NCI-H345 treated with DMSO at 0.1 percent for 48 hours (cell line): Measurements from ENCODE around the gene NEK11.
A peak's percentile ranks its signal among the peaks of the same experiment; 100 is the strongest.
"Not testable (repeated sequence)": the region's sequence is repeated elsewhere in the genome, so short reads cannot be mapped to it uniquely, and the experiment has no call there.

Experiments
- DNase-seq: peaks from one replicate; lab custom pipeline; 2025; ENCODE audit not compliant: unreplicated experiment; lab: John Stamatoyannopoulos, UW

Gene NEK11

GRCh38 chr3:131036986-131037385 lies 10.3 kb downstream of the NEK11 start:
- no peak for DNase-seq

- DNase-seq: no peak
These were observed 11.6 kb downstream of the NEK11 start for GRCh38 chr3:131038326-131038725.

DNA sequence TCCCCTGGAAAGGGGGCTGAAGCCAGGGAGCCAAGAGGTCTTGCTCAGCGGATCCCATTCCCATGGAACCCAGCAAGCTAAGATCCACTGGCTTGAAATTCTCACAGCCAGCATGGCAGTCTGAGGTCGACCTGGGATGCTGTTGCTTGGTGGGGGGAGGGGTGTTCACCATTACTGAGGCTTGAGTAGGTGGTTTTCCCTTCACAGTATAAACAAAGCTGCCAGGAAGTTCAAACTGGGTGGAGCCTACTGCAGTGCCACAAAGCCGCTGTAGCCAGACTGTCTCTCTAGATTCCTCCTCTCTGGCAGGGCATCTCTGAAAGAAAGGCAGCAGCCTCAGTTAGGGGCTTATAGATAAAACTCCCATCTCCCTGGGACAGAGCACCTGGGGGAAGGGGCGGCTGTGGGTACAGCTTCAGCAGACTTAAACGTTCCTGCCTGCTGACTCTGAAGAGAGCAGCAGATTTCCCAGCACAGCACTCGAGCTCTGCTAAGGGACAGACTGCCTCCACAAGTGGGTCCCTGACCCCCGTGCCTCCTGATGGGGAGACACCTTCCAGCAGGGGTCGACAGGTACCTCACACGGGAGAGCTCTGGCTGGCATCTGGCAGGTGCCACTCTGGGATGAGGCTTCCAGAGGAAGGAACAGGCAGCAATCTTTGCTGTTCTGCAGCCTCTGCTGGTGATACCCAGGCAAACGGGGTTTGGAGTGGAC lies 15.8 kb downstream of the NEK11 start:
- DNase-seq: not testable (repeated sequence)

DNA sequence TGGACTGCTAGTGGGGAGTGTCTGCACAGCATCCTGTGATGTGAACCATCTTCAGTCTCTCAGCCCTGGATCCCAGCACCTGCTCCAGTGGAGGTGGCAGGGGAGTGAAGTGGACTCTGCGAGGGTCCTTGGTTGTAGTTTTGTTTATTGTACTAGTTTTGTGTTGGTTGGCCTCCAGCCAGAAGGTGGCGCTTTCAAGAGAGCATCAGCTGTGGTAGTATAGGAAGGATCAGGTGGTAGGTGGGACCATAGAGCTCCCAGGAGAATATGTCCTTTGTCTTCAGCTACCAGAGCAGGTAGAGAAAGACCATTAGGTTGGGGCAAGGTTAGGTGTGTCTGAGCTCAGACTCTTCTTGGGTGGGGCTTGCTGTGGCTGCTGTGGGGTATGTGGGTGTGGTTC lies 20.9 kb downstream of the NEK11 start:
- no peak for DNase-seq

GRCh38 chr3:131048030-131048429 lies 21.4 kb downstream of the NEK11 start:
- no peak for DNase-seq

DNA sequence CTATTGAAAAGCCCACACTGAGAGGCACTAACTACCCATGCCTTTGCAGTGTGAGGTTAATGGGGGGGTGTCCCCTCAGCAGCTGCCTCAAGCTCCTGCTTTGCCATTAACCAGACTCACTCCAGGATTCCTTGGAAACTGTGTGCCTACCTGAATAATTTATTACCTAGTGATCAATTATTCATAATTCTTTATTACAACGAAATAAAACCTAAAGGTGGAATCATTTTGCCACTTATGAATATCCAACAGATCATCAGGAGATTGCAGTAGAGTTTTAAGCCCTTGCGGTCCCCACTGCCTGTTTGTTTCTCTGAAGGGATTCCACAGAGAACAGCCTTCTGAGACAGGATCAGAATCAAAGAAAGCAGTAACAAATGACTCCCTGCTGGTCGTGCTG lies 23.3 kb downstream of the NEK11 start:
- DNase-seq: no peak

GRCh38 chr3:131053043-131053859 lies 26.6 kb downstream of the NEK11 start:
- DNase-seq: no peak

GRCh38 chr3:131067983-131068382 lies 41.3 kb downstream of the NEK11 start:
- DNase-seq: peak; percentile 2

DNA sequence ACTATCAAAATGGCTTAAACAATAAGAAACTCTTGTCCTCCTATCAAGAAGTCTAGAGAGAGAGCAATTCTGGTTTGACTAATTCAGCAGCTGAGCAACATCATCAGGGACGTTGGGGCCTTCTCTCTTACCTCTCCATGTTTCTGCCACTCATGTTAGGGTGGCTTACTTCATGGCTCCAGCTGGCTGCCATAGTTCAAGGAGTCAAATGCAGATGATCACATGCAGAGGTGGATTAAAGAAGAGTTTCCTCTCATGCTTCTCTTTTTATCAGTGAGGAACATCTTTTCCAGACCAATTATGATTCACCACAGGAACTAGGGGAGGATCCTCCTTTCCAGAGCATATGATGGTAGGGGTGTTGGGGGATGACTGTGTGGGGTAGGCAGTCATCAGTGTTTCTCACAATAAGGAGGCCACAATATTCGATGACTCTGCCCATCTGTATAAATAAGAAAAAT lies 45.5 kb downstream of the NEK11 start:
- DNase-seq: no peak

DNA sequence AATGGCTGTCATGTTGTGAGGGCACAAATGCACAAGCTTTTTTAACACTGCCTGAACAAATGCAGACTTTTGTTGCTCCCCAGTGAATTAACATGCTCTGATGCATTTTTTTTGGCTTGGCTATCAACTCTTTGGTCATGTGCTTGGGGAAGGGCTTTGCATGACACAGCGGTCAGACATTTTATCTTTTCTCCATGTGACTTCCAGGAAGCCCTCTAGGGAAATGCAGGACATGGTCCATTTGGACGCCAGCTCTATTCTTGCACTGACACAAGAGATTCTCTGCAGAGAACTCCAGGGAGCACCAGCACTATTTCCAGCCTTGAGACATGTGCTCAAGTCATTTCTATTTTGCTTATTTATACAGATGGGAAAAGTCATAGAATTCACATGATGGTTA lies 46.2 kb downstream of the NEK11 start:
- DNase-seq: no peak

DNA sequence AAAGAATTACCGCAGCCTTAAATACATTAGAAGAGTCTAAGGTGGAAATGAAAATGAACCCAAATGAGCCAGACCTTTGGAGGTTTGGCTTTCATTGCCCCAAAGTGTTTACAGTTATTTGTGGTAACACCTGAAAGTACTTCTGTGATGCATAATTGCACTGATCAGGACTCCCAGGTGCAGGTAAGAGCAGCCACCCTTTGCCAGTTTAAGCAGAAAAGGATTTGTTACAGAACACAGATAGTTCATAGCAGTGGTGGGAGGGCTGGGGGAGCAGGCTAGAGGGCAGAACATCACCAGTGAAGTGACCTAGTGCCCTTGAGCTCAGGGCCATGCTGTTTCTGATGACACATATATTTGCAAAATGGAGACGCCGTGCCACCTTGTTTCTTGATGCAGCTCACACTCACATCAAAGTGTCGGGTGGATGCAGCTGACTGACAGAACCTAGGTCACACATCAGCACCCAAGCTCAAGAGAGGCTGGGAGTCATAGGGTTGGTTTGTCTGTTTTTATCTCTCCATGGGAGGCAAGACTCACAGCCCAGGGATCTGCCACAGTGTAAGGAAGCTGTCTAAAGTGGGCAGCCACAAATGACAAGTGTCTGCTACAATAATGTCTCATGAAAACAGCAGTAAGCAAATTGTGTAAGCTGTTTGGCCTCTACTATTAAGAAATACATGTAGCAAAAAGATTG lies 49.1 kb downstream of the NEK11 start:
- no peak for DNase-seq

DNA sequence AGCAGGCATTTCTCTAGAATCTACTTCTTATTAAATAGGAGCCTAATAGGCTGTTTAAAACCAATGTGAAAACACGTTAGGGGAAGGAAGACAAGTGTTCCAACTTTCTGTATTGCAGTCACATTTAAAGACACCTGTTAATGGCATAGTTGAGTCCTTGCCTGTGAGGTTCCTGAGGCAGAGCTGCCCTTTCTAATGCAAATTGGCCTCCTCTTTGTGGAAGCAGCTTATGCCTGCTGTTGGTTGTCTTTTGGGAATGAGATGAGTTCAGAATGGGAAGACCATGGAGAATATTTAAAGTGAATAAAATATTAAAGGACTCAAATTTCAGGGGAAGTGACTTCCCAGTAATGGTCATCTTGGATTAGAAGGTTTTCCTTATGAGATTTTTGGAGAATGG lies 51.2 kb downstream of the NEK11 start:
- no peak for DNase-seq

DNA sequence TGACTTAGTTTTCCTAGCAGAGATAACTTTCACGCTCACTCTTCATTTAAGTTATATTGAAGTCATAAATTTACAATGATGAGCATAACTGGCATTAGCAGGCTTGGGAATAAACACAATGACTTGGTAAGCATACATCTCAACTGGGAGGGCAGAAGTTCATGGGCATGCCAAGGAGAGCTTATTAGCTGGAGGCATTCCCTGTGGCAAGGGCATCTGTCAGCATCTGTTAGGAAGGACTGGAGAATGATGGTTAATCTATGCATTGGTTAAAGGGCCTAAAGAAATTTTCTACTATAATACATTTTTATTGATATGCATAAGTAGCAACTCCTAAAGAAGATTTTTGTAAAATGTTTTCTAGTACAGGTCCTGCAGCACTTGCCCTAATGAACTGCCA lies 52.4 kb downstream of the NEK11 start:
- no peak for DNase-seq

DNA sequence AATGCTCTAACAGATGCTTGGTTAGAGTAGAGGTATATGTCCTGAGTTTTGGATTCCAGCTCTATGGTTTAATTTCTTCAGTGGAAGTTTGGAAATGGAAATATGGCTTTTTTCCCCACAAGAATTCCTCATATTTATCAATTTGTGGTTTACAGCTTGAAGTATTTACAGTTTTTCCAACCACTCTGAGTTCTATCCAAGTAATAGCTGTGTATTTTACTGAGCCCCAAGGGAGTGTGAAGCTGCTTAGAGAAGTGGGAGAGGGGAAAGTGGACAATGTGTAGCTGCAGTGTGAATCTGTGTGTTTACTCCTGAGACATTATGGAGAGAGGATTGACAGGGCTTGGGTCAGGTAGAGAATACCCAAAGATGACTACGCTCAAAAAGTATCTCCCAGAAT lies 54.5 kb downstream of the NEK11 start:
- DNase-seq: no peak

DNA sequence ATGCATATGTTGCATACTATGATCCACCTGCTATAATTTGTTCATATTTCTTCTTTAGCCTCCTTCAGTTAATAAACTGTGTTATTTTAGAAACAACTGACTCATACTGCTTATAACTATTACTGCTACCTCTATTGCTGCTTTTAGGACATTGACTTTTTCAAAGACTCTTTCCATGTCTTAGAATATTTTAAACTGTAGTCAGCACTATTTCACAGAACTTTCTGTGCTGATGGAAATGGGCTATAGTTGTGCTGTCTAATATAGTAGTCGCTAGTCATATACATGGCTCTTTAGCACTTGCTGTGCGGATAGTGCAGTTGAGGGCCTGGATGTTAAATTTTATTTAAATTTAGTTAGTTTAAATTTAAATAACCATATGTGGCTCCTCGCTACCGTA lies 55.6 kb downstream of the NEK11 start:
- DNase-seq: no peak

DNA sequence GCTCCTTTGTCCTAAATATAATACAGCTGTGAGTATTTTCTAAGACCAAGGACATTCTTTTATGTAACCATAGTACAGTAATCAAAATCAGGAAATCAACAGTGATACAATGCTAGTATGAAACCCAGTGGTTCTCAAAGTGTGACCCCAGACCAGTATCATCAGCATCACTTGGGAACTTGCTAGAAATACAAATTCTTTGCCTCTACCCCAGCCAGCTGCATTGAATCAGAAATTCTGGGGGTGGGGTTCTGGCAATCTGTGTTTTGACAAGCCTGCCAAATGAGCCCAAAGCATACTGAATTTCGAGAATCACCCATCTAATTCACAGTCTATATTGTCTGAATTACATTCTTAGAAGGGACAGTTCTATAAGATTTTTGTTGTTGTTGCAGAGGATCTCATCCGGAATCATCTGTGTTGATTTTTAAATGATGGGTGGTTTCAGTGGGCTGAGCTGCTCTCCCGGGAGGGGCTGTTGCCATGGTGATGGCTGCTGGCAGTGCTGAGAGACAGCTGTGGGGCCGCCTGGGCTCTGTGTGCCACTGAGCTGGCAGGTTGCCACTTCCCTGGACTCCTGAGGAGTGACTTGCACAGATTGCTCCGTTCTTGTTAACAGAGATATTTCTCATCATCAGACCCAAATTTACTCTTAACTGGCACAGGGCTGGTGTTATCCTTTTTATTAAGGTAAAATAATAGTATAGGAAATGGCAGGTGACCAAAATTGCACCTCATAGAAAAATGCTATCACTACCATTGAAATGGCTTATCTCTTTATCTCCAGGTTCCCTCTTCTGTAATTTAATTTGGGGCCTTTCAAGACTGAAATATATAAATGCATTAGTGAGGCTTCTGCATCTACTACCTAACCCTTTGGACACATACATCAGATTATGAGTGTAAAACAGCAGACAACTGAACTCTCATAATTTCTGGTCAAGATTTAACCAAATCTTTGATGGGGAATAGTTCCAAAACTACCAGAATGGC lies 56.5 kb downstream of the NEK11 start:
- peak; percentile 64 for DNase-seq

- no peak for DNase-seq
These were observed 65.1 kb downstream of the NEK11 start for GRCh38 chr3:131091768-131092167.

- DNase-seq: no peak
These were observed 81.2 kb downstream of the NEK11 start for GRCh38 chr3:131107637-131108433.

- no peak for DNase-seq
These were observed 82.5 kb downstream of the NEK11 start for GRCh38 chr3:131109156-131109555.

- DNase-seq: no peak
These were observed 83.4 kb downstream of the NEK11 start for GRCh38 chr3:131110087-131110486.
